ENCODE measurements around the gene NR6A1.

- no peak for TF ChIP-seq CTCF (conservative IDR thresholded peaks at IDR 0.05; ENCODE audit: low read depth in 2 of 2)
- TF ChIP-seq, protein P1, sequence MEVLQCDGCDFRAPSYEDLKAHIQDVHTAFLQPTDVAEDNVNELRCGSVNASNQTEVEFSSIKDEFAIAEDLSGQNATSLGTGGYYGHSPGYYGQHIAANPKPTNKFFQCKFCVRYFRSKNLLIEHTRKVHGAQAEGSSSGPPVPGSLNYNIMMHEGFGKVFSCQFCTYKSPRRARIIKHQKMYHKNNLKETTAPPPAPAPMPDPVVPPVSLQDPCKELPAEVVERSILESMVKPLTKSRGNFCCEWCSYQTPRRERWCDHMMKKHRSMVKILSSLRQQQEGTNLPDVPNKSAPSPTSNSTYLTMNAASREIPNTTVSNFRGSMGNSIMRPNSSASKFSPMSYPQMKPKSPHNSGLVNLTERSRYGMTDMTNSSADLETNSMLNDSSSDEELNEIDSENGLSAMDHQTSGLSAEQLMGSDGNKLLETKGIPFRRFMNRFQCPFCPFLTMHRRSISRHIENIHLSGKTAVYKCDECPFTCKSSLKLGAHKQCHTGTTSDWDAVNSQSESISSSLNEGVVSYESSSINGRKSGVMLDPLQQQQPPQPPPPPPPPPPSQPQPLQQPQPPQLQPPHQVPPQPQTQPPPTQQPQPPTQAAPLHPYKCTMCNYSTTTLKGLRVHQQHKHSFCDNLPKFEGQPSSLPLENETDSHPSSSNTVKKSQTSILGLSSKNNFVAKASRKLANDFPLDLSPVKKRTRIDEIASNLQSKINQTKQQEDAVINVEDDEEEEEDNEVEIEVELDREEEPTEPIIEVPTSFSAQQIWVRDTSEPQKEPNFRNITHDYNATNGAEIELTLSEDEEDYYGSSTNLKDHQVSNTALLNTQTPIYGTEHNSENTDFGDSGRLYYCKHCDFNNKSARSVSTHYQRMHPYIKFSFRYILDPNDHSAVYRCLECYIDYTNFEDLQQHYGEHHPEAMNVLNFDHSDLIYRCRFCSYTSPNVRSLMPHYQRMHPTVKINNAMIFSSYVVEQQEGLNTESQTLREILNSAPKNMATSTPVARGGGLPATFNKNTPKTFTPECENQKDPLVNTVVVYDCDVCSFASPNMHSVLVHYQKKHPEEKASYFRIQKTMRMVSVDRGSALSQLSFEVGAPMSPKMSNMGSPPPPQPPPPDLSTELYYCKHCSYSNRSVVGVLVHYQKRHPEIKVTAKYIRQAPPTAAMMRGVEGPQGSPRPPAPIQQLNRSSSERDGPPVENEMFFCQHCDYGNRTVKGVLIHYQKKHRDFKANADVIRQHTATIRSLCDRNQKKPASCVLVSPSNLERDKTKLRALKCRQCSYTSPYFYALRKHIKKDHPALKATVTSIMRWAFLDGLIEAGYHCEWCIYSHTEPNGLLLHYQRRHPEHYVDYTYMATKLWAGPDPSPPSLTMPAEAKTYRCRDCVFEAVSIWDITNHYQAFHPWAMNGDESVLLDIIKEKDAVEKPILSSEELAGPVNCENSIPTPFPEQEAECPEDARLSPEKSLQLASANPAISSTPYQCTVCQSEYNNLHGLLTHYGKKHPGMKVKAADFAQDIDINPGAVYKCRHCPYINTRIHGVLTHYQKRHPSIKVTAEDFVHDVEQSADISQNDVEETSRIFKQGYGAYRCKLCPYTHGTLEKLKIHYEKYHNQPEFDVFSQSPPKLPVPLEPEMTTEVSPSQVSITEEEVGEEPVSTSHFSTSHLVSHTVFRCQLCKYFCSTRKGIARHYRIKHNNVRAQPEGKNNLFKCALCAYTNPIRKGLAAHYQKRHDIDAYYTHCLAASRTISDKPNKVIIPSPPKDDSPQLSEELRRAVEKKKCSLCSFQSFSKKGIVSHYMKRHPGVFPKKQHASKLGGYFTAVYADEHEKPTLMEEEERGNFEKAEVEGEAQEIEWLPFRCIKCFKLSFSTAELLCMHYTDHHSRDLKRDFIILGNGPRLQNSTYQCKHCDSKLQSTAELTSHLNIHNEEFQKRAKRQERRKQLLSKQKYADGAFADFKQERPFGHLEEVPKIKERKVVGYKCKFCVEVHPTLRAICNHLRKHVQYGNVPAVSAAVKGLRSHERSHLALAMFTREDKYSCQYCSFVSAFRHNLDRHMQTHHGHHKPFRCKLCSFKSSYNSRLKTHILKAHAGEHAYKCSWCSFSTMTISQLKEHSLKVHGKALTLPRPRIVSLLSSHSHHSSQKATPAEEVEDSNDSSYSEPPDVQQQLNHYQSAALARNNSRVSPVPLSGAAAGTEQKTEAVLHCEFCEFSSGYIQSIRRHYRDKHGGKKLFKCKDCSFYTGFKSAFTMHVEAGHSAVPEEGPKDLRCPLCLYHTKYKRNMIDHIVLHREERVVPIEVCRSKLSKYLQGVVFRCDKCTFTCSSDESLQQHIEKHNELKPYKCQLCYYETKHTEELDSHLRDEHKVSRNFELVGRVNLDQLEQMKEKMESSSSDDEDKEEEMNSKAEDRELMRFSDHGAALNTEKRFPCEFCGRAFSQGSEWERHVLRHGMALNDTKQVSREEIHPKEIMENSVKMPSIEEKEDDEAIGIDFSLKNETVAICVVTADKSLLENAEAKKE (CRISPR knock-in tag; IDR thresholded peaks at IDR 0.05): no peak
- TF ChIP-seq, protein P2, sequence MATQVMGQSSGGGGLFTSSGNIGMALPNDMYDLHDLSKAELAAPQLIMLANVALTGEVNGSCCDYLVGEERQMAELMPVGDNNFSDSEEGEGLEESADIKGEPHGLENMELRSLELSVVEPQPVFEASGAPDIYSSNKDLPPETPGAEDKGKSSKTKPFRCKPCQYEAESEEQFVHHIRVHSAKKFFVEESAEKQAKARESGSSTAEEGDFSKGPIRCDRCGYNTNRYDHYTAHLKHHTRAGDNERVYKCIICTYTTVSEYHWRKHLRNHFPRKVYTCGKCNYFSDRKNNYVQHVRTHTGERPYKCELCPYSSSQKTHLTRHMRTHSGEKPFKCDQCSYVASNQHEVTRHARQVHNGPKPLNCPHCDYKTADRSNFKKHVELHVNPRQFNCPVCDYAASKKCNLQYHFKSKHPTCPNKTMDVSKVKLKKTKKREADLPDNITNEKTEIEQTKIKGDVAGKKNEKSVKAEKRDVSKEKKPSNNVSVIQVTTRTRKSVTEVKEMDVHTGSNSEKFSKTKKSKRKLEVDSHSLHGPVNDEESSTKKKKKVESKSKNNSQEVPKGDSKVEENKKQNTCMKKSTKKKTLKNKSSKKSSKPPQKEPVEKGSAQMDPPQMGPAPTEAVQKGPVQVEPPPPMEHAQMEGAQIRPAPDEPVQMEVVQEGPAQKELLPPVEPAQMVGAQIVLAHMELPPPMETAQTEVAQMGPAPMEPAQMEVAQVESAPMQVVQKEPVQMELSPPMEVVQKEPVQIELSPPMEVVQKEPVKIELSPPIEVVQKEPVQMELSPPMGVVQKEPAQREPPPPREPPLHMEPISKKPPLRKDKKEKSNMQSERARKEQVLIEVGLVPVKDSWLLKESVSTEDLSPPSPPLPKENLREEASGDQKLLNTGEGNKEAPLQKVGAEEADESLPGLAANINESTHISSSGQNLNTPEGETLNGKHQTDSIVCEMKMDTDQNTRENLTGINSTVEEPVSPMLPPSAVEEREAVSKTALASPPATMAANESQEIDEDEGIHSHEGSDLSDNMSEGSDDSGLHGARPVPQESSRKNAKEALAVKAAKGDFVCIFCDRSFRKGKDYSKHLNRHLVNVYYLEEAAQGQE (IDR thresholded peaks at IDR 0.05; ENCODE audit: unreplicated experiment): no peak
- no peak for TF ChIP-seq EZH2 (IDR thresholded peaks at IDR 0.05; ENCODE audit: low read depth, unreplicated experiment)
- TF ChIP-seq POLR2AphosphoS5 (IDR thresholded peaks at IDR 0.05; ENCODE audit: low read depth): no peak
- TF ChIP-seq JUNB (IDR thresholded peaks at IDR 0.05; ENCODE audit: unreplicated experiment): no peak
- no peak for TF ChIP-seq EZH2phosphoT487 (IDR thresholded peaks at IDR 0.05; ENCODE audit: unreplicated experiment)
- no peak for TF ChIP-seq CREB1 (CRISPR knock-in tag; IDR thresholded peaks at IDR 0.05; ENCODE audit: low read depth)
- TF ChIP-seq ZNF114 (CRISPR knock-in tag; IDR thresholded peaks at IDR 0.05): no peak
- TF ChIP-seq STAT1 (IDR thresholded peaks at IDR 0.05; ENCODE audit: unreplicated experiment): no peak
- TF ChIP-seq, protein P3, sequence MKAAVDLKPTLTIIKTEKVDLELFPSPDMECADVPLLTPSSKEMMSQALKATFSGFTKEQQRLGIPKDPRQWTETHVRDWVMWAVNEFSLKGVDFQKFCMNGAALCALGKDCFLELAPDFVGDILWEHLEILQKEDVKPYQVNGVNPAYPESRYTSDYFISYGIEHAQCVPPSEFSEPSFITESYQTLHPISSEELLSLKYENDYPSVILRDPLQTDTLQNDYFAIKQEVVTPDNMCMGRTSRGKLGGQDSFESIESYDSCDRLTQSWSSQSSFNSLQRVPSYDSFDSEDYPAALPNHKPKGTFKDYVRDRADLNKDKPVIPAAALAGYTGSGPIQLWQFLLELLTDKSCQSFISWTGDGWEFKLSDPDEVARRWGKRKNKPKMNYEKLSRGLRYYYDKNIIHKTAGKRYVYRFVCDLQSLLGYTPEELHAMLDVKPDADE (IDR thresholded peaks at IDR 0.05): no peak
- TF ChIP-seq ZNF331 (CRISPR knock-in tag; IDR thresholded peaks at IDR 0.05; ENCODE audit: low read depth): no peak
Measured at GRCh38 chr9:124512806-124513204, 258.3 kb downstream of the NR6A1 start.
